Omental fat pad (tissue), 4 donors: ENCODE results near the gene MARVELD3. TPM values are rescaled to one million over a fixed set of nuclear protein-coding genes. Genes with fewer than 3 reads are reported as not detected.

Experiments
- ATAC-seq: fragments of 150-250 bp; one replicate; pipeline ENCODE4 v1.9.1; 2016; ENCODE audit warnings: mild to moderate bottlenecking, moderate library complexity; ENCODE audit not compliant: low FRiP score
- DNase-seq: peaks from one replicate; pipeline ENCODE4 v3.0.0-alpha.2; 2019; ENCODE audit warnings: low spot score
- CTCF ChIP-seq, 3 donors: fragments of 450-650 bp; IDR thresholded peaks; one replicate each; pipeline ENCODE4 v1.5.1; 2016 to 2017; ENCODE audit warnings: antibody characterized with exemption in 3 of 3, mild to moderate bottlenecking in 3 of 3, moderate library complexity in 2 of 3
- total RNA-seq, 4 donors: library from RNA; depleted of rRNA; stranded (reverse); fragments of >200 nt; gene quantifications; one replicate each; pipeline ENCODE4 v1.1.0, GENCODE V29; 2016

The MARVELD3 gene
- total RNA-seq, 4 donors from 2014 or later: not detected

DNA sequence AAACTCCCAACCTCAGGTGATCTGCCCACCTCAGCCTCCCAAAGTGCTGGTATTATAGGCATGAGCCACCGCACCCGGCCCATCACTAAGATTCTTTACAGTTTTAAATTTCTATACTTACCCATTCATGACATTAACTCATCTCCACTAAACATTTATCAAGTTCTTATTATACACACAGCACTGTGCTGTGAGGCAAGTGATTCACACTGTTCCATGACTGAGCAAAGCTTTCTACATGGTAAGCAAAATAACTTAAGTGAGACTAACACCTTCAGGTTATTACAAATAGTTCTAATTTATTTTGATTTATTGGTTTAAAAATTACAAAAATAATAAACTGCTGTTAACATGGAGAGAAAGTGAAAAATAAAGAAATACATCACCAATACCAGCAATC is 33.5 kb downstream of the MARVELD3 start:
- DNase-seq (no peak), ATAC-seq (no peak)
- no peak for TF ChIP-seq CTCF (IDR thresholded peaks at IDR 0.05)

DNA sequence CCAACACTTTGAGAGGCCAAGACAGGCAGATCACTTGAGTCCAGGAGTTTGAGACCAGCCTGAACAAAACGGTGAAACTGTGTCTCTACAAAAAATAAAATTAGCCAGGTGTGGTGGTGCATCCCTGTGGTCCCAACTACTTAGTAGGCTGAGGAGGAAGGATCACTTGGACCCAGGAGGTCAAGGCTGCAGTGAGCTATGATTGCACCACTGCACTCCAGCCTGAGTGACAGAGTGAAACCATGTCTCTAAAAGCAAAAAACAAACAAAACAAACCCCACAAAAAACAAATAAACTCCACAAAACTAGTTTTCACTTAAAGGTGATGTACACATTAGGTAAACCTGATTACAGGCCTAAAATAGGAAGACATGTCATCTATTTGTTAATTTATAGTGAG is 40.3 kb downstream of the MARVELD3 start:
- ATAC-seq: no peak
- no peak for TF ChIP-seq CTCF (IDR thresholded peaks at IDR 0.05)

GRCh38 chr16:71666928-71667707 is 41.1 kb downstream of the MARVELD3 start:
- ATAC-seq: no peak
- TF ChIP-seq CTCF (IDR thresholded peaks at IDR 0.05): no peak
- DNase-seq: no peak

More for the DNA sequence above, 40.3 kb downstream of the MARVELD3 start:
- DNase-seq: no peak

DNA sequence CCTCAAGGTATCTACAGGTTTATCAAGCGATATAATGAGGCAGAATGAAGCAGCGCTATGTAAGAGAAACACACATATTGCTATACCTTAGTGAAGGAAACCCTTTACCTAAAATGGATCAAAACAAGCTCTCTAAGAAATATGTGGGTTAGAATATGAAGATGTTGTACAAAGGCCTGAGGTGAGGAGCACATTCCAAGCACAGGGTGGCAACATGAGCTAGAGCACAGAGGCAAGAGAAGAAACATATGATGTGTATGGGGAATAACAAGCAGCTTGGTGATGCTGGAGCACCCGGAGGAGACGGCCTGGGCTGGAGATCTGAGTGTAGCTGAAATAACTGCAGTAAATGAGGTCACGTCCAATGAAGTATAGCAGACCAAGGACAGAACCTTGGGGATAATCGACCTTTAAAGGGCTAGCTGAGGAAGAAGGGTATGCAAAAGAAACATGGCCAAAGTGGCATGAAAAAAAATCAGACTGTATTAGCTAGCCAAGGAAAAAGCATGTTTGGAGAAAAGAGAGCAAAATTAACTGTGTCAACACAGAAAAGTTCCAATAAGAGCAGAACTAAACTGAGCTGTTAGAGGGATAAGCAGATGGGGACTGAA is 44.0 kb downstream of the MARVELD3 start:
- no peak for TF ChIP-seq CTCF (IDR thresholded peaks at IDR 0.05)
- DNase-seq (no peak), ATAC-seq (no peak)

GRCh38 chr16:71670537-71670936 is 44.6 kb downstream of the MARVELD3 start:
- no peak for TF ChIP-seq CTCF (IDR thresholded peaks at IDR 0.05)
- no peak for DNase-seq
- ATAC-seq: no peak

DNA sequence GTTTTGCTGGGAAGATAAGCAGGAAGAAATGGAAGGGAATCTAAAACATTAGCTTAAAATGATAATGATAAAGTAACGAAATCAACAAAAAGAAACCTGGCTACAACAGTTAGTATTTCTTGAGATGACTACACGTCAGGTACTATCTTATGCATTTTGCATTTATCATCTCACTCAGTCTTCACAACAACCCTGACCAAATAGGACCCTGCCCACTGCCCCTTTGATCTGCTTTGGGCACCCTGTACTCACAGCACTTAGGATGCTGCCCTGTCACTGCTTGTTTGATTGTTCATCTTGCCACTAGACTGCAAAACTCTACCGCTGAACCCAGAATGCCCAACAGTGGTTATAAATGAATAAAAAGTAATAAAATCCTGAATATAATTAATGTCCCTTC is 45.2 kb downstream of the MARVELD3 start:
- DNase-seq: no peak
- ATAC-seq: no peak
- no peak for TF ChIP-seq CTCF (IDR thresholded peaks at IDR 0.05)

GRCh38 chr16:71672125-71672524 is 46.1 kb downstream of the MARVELD3 start:
- TF ChIP-seq CTCF (IDR thresholded peaks at IDR 0.05): no peak
- DNase-seq: no peak
- no peak for ATAC-seq
